ENCODE measurements around the gene DPEP3. TPM values are rescaled to one million over a fixed set of nuclear protein-coding genes. Genes with fewer than 3 reads are reported as not detected.
A peak's percentile ranks its signal among the peaks of the same experiment; 100 is the strongest.

The DPEP3 gene
- total and polyA plus RNA-seq, 3 donors from 2014 or later: 61.0 to 138 (median 127) TPM

DNA sequence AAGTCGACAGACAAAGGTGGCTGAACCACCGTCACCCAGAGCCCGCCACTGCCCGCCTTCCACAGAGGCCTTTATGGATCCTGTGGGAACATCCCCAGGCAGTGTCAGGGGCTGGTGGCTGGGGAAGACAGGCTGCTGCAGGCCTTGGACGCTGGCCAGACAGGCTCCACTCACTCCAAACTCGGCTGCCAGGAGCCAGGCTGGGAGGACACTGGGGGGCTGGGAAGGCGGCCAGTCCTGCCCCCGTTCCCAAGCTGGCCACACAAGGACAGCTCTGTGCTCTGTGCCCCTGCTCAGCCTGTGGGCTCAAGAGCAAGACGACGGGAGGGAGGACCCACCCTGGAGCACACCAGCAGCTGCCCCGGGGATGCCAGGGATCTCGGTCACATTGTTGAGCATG is 28.8 kb downstream of the DPEP3 start:
- no peaks in the 10 kb centered on the region for H3K27me3 ChIP-seq

DNA sequence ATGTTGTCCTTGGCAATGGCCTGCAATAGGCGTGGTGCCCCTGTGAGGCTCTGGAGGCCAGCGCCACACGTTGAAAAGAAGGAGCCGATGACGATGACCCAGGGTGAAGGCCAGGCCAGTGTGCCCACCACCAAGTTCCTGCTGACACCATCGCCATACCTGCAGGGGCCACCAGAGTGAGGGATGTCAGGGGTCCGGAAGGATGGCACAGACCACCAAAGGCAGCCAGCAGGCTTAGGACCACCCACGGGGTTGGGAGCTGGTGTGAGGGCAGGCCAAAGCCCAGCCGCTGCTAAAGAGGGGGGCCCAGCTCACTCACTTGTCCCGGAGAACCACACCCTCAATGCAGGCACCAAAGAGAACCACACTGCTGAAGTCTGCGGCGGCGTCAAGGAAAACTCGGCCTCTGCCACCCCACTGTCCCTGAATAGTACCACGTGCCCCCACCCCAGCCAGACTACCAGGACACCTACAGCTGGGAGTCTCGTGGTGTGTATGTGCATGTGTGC is 29.9 kb downstream of the DPEP3 start:
- no peak for DNase-seq
- no peak overlapping the region for H3K27ac ChIP-seq

More for the DNA sequence above, 28.8 kb downstream of the DPEP3 start:
- Histone ChIP-seq H3K4me1 (peaks cover 9% of the 10 kb centered on the region), H3K36me3 (ENCODE audit: low read depth, missing control alignments) (no peaks in the 10 kb centered on the region), H3K27ac (no peak overlapping the region), H3K4me3 (no peak overlapping the region), H3K9me3 (no peaks in the 10 kb centered on the region)
- DNase-seq: peak; percentile 70
- no peak for TF ChIP-seq POLR2A (IDR thresholded peaks at IDR 0.05)
- TF ChIP-seq, protein P1, sequence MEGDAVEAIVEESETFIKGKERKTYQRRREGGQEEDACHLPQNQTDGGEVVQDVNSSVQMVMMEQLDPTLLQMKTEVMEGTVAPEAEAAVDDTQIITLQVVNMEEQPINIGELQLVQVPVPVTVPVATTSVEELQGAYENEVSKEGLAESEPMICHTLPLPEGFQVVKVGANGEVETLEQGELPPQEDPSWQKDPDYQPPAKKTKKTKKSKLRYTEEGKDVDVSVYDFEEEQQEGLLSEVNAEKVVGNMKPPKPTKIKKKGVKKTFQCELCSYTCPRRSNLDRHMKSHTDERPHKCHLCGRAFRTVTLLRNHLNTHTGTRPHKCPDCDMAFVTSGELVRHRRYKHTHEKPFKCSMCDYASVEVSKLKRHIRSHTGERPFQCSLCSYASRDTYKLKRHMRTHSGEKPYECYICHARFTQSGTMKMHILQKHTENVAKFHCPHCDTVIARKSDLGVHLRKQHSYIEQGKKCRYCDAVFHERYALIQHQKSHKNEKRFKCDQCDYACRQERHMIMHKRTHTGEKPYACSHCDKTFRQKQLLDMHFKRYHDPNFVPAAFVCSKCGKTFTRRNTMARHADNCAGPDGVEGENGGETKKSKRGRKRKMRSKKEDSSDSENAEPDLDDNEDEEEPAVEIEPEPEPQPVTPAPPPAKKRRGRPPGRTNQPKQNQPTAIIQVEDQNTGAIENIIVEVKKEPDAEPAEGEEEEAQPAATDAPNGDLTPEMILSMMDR (IDR thresholded peaks at IDR 0.05): no peak
- WGBS, 2 donors: 33 to 54% methylated on average over 7 to 8 of the region's 12 CpGs
- intact Hi-C loops (cut with DNase I; ENCODE audit: low total_unique reads): no loop called here

DNA sequence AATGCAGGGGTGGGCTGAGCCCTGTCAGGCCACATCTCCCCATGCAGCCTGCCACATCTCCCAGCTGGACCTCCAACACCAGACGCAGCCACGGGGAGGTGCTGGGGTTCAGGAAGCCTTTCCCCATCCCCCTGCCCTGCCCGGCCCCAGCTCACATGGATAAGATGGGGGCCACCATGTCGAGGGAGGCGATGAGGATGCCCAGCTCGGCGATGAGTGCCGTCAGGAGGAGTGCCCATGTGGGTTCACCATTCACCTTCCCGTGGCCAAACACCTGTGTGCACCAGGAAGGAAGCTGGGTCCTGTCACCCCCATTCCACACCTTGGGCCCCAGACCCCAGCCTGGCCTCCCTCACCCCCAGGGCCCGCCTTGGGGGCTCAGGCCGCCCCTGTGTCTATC is 30.7 kb downstream of the DPEP3 start:
- TF ChIP-seq, protein P1 (IDR thresholded peaks at IDR 0.05): no peak
- no peak for TF ChIP-seq POLR2A (IDR thresholded peaks at IDR 0.05)
- H3K4me1 ChIP-seq: peaks cover 10% of the 10 kb centered on the region
- no peaks in the 10 kb centered on the region for H3K27me3 ChIP-seq
- intact Hi-C loops (cut with DNase I; ENCODE audit: low total_unique reads): no loop called here
- no peaks in the 10 kb centered on the region for H3K36me3 ChIP-seq (ENCODE audit: low read depth, missing control alignments)
- no peaks in the 10 kb centered on the region for H3K9me3 ChIP-seq
- no peak overlapping the region for H3K4me3 ChIP-seq
- DNase-seq: no peak
- 96 to 98% methylated on average over 11 of the region's 11 CpGs for WGBS, 2 donors
- no peak overlapping the region for H3K27ac ChIP-seq

More for the DNA sequence above, 29.9 kb downstream of the DPEP3 start:
- Histone ChIP-seq H3K9me3 (no peaks in the 10 kb centered on the region), H3K4me1 (peaks cover 9% of the 10 kb centered on the region), H3K27me3 (no peaks in the 10 kb centered on the region), H3K4me3 (no peak overlapping the region), H3K36me3 (ENCODE audit: low read depth, missing control alignments) (no peaks in the 10 kb centered on the region)
- intact Hi-C loops (cut with DNase I; ENCODE audit: low total_unique reads): no loop called here
- WGBS, 2 donors: 86% methylated on average over 16 of the region's 16 CpGs; no CpG with 5 or more reads in 1 of the 2 donors
- no peak for TF ChIP-seq POLR2A (IDR thresholded peaks at IDR 0.05)
- TF ChIP-seq, protein P1 (IDR thresholded peaks at IDR 0.05): no peak

DNA sequence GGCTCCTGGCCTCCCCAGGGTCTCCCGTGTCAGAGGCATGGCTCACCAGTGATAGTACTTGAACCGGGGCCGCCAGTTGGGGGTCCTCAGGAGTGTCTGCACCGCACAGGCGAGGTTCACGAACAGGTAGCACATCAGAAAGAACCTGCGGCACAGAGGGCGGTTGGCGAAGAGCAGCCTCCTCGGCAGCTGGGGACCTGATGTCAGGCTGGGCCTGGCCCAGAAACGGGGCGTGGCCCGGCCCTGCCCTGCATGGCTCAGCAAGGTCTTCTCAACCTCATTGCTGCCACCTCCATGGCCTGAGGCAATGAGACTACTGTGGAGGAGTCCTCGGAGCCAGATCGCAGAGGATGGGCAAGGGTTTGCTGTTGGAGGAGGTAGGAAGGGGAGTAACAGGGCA is 32.3 kb downstream of the DPEP3 start:
- 95 to 98% methylated on average over 14 to 15 of the region's 15 CpGs for WGBS, 2 donors
- intact Hi-C loops (cut with DNase I; ENCODE audit: low total_unique reads): no loop called here
- no peaks in the 10 kb centered on the region for H3K36me3 ChIP-seq (ENCODE audit: low read depth, missing control alignments)
- no peak overlapping the region for H3K27ac ChIP-seq
- no peaks in the 10 kb centered on the region for H3K27me3 ChIP-seq
- no peak overlapping the region for H3K4me3 ChIP-seq
- no peaks in the 10 kb centered on the region for H3K9me3 ChIP-seq
- DNase-seq: no peak
- H3K4me1 ChIP-seq: peaks cover 24% of the 10 kb centered on the region
- TF ChIP-seq, protein P1 (IDR thresholded peaks at IDR 0.05): no peak
- no peak for TF ChIP-seq POLR2A (IDR thresholded peaks at IDR 0.05)

DNA sequence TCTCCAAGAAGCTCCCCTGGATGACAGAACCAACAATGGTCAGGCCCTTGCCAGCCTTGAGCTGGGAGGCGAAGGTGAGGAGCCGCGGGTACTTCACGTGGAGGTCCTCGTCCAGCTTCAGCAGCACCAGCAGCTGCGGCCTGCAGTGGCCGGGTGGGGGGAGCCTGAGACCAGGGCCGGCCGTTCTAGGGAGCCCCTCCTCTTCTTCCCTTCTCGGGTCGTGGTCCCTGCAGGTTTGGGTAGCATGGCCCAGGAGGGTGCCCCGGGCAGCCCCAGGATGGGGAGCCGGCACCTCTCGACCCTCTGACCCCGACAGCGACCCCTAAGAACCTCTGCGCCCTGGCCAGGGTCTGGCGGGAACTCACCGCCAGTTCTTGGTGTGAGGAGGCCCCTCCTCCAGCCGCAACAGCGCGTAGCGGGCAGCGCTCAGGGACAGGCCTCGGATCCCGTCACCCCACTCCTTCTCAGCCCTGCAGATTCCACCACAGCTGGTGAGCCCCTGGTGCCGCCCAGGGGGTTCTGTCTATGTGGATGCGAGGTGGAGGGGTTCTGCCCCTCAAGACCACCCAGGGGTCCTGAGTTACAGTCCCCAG is 33.2 kb downstream of the DPEP3 start:
- H3K27me3 ChIP-seq: no peaks in the 10 kb centered on the region
- H3K36me3 ChIP-seq (ENCODE audit: low read depth, missing control alignments): no peaks in the 10 kb centered on the region
- no peak overlapping the region for H3K4me3 ChIP-seq
- no peak for DNase-seq
- H3K4me1 ChIP-seq: peaks cover 24% of the 10 kb centered on the region
- no peak for TF ChIP-seq POLR2A (IDR thresholded peaks at IDR 0.05)
- TF ChIP-seq, protein P1 (IDR thresholded peaks at IDR 0.05): no peak
- no peaks in the 10 kb centered on the region for H3K9me3 ChIP-seq
- intact Hi-C loops (cut with DNase I; ENCODE audit: low total_unique reads): no loop called here
- H3K27ac ChIP-seq: no peak overlapping the region
- WGBS, 2 donors: 82 to 93% methylated on average over 11 to 28 of the region's 28 CpGs
